WTC11 (cell line): Measurements from ENCODE around the gene ZBTB43.

Experiments used
- ETV6 ChIP-seq: sonication (generic); formaldehyde crosslinking; IDR thresholded peaks from 2 replicates; pipeline ENCODE4 v1.8.1; 2022; ENCODE audit warnings: mild to moderate bottlenecking, missing genetic modification reagents
- JUN ChIP-seq: sonication (generic); formaldehyde crosslinking; IDR thresholded peaks from 2 replicates; pipeline ENCODE4 v1.8.0; 2023; ENCODE audit warnings: mild to moderate bottlenecking, missing genetic modification reagents
- SMAD3 ChIP-seq: sonication (generic); formaldehyde crosslinking; IDR thresholded peaks from 2 replicates; pipeline ENCODE4 v1.8.0; 2022; ENCODE audit warnings: missing genetic modification reagents, mild to moderate bottlenecking, borderline replicate concordance
- SP1 ChIP-seq: sonication (generic); formaldehyde crosslinking; conservative IDR thresholded peaks from 2 replicates; pipeline ENCODE4 v1.8.1; 2022; ENCODE audit warnings: missing genetic modification reagents
- ZNF671 ChIP-seq: fragments of 250-450 bp; sonication (Bioruptor Pico); IDR thresholded peaks from 2 replicates; pipeline ENCODE4 v1.8.0; 2021; ENCODE audit warnings: mild to moderate bottlenecking
- TF ChIP-seq, protein P1 (sequence below): sonication (generic); formaldehyde crosslinking; IDR thresholded peaks from 2 replicates; pipeline ENCODE4 v1.8.1; 2022; ENCODE audit warnings: missing genetic modification reagents, borderline replicate concordance
- TF ChIP-seq, protein P2 (sequence below): sonication (generic); formaldehyde crosslinking; IDR thresholded peaks from 2 replicates; pipeline ENCODE4 v1.8.1; 2023; ENCODE audit warnings: mild to moderate bottlenecking, missing genetic modification reagents, moderate library complexity
- TF ChIP-seq, protein P3 (sequence below): fragments of 200-600 bp; IDR thresholded peaks from 2 replicates; pipeline ENCODE4 v1.8.0; 2022; ENCODE audit warnings: antibody characterized with exemption
- TF ChIP-seq, protein P4 (sequence below): sonication (generic); formaldehyde crosslinking; IDR thresholded peaks from 2 replicates; pipeline ENCODE4 v1.8.1; 2022; ENCODE audit warnings: mild to moderate bottlenecking, moderate library complexity, missing genetic modification reagents
- TF ChIP-seq, protein P5 (sequence below): sonication (generic); formaldehyde crosslinking; IDR thresholded peaks from 2 replicates; pipeline ENCODE4 v1.8.1; 2022; ENCODE audit warnings: low read depth, mild to moderate bottlenecking, moderate library complexity, missing genetic modification reagents, borderline replicate concordance
- TF ChIP-seq, protein P6 (sequence below): sonication (generic); formaldehyde crosslinking; IDR thresholded peaks from 2 replicates; pipeline ENCODE4 v1.8.0; 2022; ENCODE audit warnings: mild to moderate bottlenecking, missing genetic modification reagents
- TF ChIP-seq, protein P7 (sequence below): sonication (generic); formaldehyde crosslinking; conservative IDR thresholded peaks from 2 replicates; pipeline ENCODE4 v1.8.1; 2022; ENCODE audit warnings: mild to moderate bottlenecking, missing genetic modification reagents

DNA sequence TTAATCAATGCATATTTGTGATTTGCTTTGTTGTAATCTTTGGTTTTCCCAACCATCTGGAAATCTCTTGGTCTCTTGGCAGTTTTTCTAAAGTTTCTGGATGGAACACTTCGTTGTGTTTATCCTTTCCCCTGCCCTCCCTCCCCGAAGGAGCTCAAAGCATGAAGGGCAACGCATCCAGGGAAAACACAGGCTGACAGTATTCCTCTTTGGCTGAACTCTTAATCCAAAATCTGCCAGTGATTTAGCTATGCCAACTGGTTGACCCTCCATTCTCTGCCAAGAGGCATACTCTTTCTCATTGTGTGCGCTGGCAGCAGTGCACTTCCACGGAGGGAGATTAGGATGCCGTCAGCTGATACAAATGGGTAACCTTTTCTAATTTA is 76.1 kb downstream of the ZBTB43 start:
- TF ChIP-seq, protein P1, sequence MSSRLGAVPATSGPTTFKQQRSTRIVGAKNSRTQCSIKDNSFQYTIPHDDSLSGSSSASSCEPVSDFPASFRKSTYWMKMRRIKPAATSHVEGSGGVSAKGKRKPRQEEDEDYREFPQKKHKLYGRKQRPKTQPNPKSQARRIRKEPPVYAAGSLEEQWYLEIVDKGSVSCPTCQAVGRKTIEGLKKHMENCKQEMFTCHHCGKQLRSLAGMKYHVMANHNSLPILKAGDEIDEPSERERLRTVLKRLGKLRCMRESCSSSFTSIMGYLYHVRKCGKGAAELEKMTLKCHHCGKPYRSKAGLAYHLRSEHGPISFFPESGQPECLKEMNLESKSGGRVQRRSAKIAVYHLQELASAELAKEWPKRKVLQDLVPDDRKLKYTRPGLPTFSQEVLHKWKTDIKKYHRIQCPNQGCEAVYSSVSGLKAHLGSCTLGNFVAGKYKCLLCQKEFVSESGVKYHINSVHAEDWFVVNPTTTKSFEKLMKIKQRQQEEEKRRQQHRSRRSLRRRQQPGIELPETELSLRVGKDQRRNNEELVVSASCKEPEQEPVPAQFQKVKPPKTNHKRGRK (CRISPR knock-in tag), result no peak
- TF ChIP-seq, protein P2, sequence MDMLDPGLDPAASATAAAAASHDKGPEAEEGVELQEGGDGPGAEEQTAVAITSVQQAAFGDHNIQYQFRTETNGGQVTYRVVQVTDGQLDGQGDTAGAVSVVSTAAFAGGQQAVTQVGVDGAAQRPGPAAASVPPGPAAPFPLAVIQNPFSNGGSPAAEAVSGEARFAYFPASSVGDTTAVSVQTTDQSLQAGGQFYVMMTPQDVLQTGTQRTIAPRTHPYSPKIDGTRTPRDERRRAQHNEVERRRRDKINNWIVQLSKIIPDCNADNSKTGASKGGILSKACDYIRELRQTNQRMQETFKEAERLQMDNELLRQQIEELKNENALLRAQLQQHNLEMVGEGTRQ (CRISPR knock-in tag), result no peak
- TF ChIP-seq SMAD3 (CRISPR knock-in tag), result no peak
- TF ChIP-seq, protein P3, sequence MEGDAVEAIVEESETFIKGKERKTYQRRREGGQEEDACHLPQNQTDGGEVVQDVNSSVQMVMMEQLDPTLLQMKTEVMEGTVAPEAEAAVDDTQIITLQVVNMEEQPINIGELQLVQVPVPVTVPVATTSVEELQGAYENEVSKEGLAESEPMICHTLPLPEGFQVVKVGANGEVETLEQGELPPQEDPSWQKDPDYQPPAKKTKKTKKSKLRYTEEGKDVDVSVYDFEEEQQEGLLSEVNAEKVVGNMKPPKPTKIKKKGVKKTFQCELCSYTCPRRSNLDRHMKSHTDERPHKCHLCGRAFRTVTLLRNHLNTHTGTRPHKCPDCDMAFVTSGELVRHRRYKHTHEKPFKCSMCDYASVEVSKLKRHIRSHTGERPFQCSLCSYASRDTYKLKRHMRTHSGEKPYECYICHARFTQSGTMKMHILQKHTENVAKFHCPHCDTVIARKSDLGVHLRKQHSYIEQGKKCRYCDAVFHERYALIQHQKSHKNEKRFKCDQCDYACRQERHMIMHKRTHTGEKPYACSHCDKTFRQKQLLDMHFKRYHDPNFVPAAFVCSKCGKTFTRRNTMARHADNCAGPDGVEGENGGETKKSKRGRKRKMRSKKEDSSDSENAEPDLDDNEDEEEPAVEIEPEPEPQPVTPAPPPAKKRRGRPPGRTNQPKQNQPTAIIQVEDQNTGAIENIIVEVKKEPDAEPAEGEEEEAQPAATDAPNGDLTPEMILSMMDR, result no peak
- TF ChIP-seq, protein P4, sequence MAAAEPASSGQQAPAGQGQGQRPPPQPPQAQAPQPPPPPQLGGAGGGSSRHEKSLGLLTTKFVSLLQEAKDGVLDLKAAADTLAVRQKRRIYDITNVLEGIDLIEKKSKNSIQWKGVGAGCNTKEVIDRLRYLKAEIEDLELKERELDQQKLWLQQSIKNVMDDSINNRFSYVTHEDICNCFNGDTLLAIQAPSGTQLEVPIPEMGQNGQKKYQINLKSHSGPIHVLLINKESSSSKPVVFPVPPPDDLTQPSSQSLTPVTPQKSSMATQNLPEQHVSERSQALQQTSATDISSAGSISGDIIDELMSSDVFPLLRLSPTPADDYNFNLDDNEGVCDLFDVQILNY (CRISPR knock-in tag), result no peak
- TF ChIP-seq, protein P5, sequence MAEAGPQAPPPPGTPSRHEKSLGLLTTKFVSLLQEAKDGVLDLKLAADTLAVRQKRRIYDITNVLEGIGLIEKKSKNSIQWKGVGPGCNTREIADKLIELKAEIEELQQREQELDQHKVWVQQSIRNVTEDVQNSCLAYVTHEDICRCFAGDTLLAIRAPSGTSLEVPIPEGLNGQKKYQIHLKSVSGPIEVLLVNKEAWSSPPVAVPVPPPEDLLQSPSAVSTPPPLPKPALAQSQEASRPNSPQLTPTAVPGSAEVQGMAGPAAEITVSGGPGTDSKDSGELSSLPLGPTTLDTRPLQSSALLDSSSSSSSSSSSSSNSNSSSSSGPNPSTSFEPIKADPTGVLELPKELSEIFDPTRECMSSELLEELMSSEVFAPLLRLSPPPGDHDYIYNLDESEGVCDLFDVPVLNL, result no peak
- no peak for TF ChIP-seq ZNF671 (CRISPR knock-in tag)
- TF ChIP-seq, protein P6, sequence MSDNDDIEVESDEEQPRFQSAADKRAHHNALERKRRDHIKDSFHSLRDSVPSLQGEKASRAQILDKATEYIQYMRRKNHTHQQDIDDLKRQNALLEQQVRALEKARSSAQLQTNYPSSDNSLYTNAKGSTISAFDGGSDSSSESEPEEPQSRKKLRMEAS (CRISPR knock-in tag), result no peak
- no peak for TF ChIP-seq SP1 (CRISPR knock-in tag)
- TF ChIP-seq, protein P7, sequence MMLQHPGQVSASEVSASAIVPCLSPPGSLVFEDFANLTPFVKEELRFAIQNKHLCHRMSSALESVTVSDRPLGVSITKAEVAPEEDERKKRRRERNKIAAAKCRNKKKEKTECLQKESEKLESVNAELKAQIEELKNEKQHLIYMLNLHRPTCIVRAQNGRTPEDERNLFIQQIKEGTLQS (CRISPR knock-in tag), result no peak
- TF ChIP-seq ETV6, result no peak
- TF ChIP-seq JUN (CRISPR knock-in tag), result no peak
